ENCODE data around the gene MYO9A. TPM values are rescaled to one million over a fixed set of nuclear protein-coding genes. Genes with fewer than 3 reads are reported as not detected.
"Not testable (repeated sequence)": the region's sequence is repeated elsewhere in the genome, so short reads cannot be mapped to it uniquely, and the experiment has no call there.

Gene MYO9A
- total and polyA plus RNA-seq, 2 donors (not counting 1 experiment from before 2014, with no cell fraction given): 6.2 to 66.1 TPM

DNA sequence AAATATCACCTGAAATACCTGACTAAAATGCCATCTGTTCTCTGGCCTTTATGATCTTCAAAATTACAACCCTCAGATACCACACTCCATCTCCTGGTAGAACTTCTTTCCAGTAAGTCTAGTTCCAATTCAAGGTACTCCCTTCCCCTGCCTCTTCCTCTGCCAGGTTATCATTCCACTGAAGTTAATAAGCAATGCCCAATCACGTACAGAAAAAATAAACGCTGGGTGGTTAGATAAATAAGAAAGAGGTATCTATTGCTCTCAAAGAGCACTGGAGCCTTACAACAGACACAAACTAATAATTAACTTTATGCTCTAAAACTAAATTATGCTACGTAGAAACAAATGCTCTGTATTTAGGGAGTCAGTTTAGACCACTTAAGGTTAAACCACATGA, 112.5 kb downstream of the MYO9A start:
- DNase-seq (no peak), ATAC-seq (ENCODE audit: low read depth) (no peak)
- Histone ChIP-seq H3K4me3 (ENCODE audit: control extremely low read depth in 1 of 5, extremely low read depth in 1 of 5, insufficient read depth in 1 of 5, low read depth in 2 of 5, low read length in 4 of 5) (no peak overlapping the region), H3K9me3 (ENCODE audit: control extremely low read depth in 1 of 3, control insufficient read depth in 2 of 3, insufficient read depth in 1 of 3, low read length in 2 of 3) (no peaks in the 10 kb centered on the region), H3K4me2 (replicated peaks; ENCODE audit: low read depth, low read length, poor library complexity, severe bottlenecking) (no peak overlapping the region), H3K9ac (ENCODE audit: low read length) (no peak overlapping the region), H3K36me3 (replicated peaks in 1 of 2; ENCODE audit: control extremely low read depth in 1 of 2, control insufficient read depth in 1 of 2, extremely low read depth in 1 of 2, insufficient read depth in 2 of 2, low read length in 1 of 2) (peaks cover 0 to 17% of the 10 kb centered on the region in 2 experiments), H3K27ac (ENCODE audit: low read length in 2 of 2) (no peak overlapping the region), H2AFZ (ENCODE audit: insufficient read depth, low read depth, low read length, poor library complexity, severe bottlenecking) (no peak overlapping the region), H3K27me3 (replicated peaks in 1 of 4; ENCODE audit: control extremely low read depth in 1 of 4, control insufficient read depth in 3 of 4, insufficient read depth in 4 of 4, low read length in 3 of 4) (no peaks in the 10 kb centered on the region), H3K79me2 (ENCODE audit: control insufficient read depth, insufficient read depth, low read length) (no peaks in the 10 kb centered on the region), H4K20me1 (ENCODE audit: control insufficient read depth, insufficient read depth, low read length, poor library complexity, severe bottlenecking) (no peaks in the 10 kb centered on the region), H3K4me1 (ENCODE audit: control insufficient read depth in 2 of 2, insufficient read depth in 2 of 2, low read length in 2 of 2) (no peaks in the 10 kb centered on the region)
- intact Hi-C loops (cut with micrococcal nuclease): no loop called here
- TF ChIP-seq EZH2 (IDR thresholded peaks at IDR 0.05; ENCODE audit: borderline replicate concordance, insufficient read depth, low read depth, low read length, poor library complexity, severe bottlenecking): no peak
- TF ChIP-seq, protein P1, sequence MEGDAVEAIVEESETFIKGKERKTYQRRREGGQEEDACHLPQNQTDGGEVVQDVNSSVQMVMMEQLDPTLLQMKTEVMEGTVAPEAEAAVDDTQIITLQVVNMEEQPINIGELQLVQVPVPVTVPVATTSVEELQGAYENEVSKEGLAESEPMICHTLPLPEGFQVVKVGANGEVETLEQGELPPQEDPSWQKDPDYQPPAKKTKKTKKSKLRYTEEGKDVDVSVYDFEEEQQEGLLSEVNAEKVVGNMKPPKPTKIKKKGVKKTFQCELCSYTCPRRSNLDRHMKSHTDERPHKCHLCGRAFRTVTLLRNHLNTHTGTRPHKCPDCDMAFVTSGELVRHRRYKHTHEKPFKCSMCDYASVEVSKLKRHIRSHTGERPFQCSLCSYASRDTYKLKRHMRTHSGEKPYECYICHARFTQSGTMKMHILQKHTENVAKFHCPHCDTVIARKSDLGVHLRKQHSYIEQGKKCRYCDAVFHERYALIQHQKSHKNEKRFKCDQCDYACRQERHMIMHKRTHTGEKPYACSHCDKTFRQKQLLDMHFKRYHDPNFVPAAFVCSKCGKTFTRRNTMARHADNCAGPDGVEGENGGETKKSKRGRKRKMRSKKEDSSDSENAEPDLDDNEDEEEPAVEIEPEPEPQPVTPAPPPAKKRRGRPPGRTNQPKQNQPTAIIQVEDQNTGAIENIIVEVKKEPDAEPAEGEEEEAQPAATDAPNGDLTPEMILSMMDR (IDR thresholded peaks at IDR 0.05): no peak
- Mint-ChIP-seq H3K27ac (peak overlapping the region; percentile 2), H3K27me3 (no peaks in the 10 kb centered on the region), H3K4me3 (no peak overlapping the region), H3K9me3 (ENCODE audit: insufficient read depth) (no peaks in the 10 kb centered on the region), H3K4me1 (peaks cover 4% of the 10 kb centered on the region)
- WGBS (ENCODE audit: insufficient coverage): no CpG with 5 or more reads among the region's 3 CpGs
- POLR2A ChIA-PET: no interaction called here
- CTCF ChIA-PET: no interaction called here

DNA sequence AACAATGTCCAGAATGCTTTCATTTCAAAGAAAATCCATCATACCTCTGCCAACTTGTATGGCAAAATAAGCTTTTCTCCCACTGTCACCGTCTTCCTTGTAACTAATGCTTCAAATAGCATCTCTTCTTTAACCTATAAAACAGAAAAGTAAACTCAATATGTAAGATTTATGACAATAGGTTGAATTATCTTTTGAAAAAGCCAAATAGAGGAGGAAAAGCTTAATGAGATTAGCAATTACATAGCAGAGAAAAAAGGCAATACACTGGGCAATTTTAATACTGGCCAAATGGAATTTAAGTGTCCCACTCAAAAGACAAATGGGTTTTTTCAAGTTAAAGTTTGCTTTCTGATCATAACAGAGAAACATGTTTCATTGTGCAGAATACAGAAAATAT, 118.1 kb downstream of the MYO9A start:
- peaks cover 3 to 17% of the 10 kb centered on the region in 2 experiments for H3K36me3 ChIP-seq (replicated peaks in 1 of 2; ENCODE audit: control extremely low read depth in 1 of 2, control insufficient read depth in 1 of 2, extremely low read depth in 1 of 2, insufficient read depth in 2 of 2, low read length in 1 of 2)
- H3K9ac ChIP-seq (ENCODE audit: low read length): no peak overlapping the region
- H2AFZ ChIP-seq (ENCODE audit: insufficient read depth, low read depth, low read length, poor library complexity, severe bottlenecking): no peak overlapping the region
- H3K27me3 Mint-ChIP-seq: no peaks in the 10 kb centered on the region
- H4K20me1 ChIP-seq (ENCODE audit: control insufficient read depth, insufficient read depth, low read length, poor library complexity, severe bottlenecking): no peaks in the 10 kb centered on the region
- TF ChIP-seq EZH2 (IDR thresholded peaks at IDR 0.05; ENCODE audit: borderline replicate concordance, insufficient read depth, low read depth, low read length, poor library complexity, severe bottlenecking): no peak
- TF ChIP-seq, protein P1 (IDR thresholded peaks at IDR 0.05): no peak
- CTCF ChIA-PET: interaction anchor here (0.5 kb wide), 1 partner anchor 109 kb away, joined by 3 read pairs; no protein-coding TSS in a partner anchor
- H3K27ac ChIP-seq (ENCODE audit: low read length in 2 of 2): no peak overlapping the region
- H3K4me2 ChIP-seq (replicated peaks; ENCODE audit: low read depth, low read length, poor library complexity, severe bottlenecking): no peak overlapping the region
- no peak for DNase-seq
- no peaks in the 10 kb centered on the region for H3K4me1 ChIP-seq (ENCODE audit: control insufficient read depth in 2 of 2, insufficient read depth in 2 of 2, low read length in 2 of 2)
- H3K27ac Mint-ChIP-seq: no peak overlapping the region
- POLR2A ChIA-PET: no interaction called here
- H3K4me3 ChIP-seq (ENCODE audit: control extremely low read depth in 1 of 5, extremely low read depth in 1 of 5, insufficient read depth in 1 of 5, low read depth in 2 of 5, low read length in 4 of 5): no peak overlapping the region
- H3K4me1 Mint-ChIP-seq: no peaks in the 10 kb centered on the region
- H3K9me3 Mint-ChIP-seq (ENCODE audit: insufficient read depth): no peaks in the 10 kb centered on the region
- no peak overlapping the region for H3K4me3 Mint-ChIP-seq
- no peaks in the 10 kb centered on the region for H3K9me3 ChIP-seq (ENCODE audit: control extremely low read depth in 1 of 3, control insufficient read depth in 2 of 3, insufficient read depth in 1 of 3, low read length in 2 of 3)
- ATAC-seq (ENCODE audit: low read depth): no peak
- intact Hi-C loops (cut with micrococcal nuclease): no loop called here
- WGBS (ENCODE audit: insufficient coverage): no CpG with 5 or more reads among the region's 1 CpG
- H3K79me2 ChIP-seq (ENCODE audit: control insufficient read depth, insufficient read depth, low read length): no peaks in the 10 kb centered on the region
- H3K27me3 ChIP-seq (replicated peaks in 1 of 4; ENCODE audit: control extremely low read depth in 1 of 4, control insufficient read depth in 3 of 4, insufficient read depth in 4 of 4, low read length in 3 of 4): no peaks in the 10 kb centered on the region

DNA sequence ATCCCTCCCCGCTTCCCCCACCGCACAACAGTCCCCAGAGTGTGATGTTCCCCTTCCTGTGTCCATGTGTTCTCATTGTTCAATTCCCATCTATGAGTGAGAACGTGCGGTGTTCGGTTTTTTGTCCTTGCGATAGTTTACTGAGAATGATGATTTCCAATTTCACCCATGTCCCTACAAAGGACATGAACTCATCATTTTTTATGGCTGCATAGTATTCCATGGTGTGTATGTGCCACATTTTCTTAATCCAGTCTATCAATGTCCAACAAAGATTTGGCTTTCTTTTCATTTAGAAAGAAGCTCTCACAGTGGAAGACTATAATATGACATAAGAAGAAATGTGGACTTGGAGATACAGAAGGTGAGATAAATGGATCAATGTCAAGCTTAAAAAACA, 119.2 kb downstream of the MYO9A start:
- H3K4me3 Mint-ChIP-seq; POLR2A ChIA-PET; H3K9me3 Mint-ChIP-seq (ENCODE audit: insufficient read depth); H3K27me3 ChIP-seq (replicated peaks in 1 of 4; ENCODE audit: control extremely low read depth in 1 of 4, control insufficient read depth in 3 of 4, insufficient read depth in 4 of 4, low read length in 3 of 4); H3K27ac ChIP-seq (ENCODE audit: low read length in 2 of 2); ATAC-seq (ENCODE audit: low read depth); H3K9me3 ChIP-seq (ENCODE audit: control extremely low read depth in 1 of 3, control insufficient read depth in 2 of 3, insufficient read depth in 1 of 3, low read length in 2 of 3); DNase-seq; H4K20me1 ChIP-seq (ENCODE audit: control insufficient read depth, insufficient read depth, low read length, poor library complexity, severe bottlenecking); H3K4me3 ChIP-seq (ENCODE audit: control extremely low read depth in 1 of 5, extremely low read depth in 1 of 5, insufficient read depth in 1 of 5, low read depth in 2 of 5, low read length in 4 of 5); H3K27ac Mint-ChIP-seq; H2AFZ ChIP-seq (ENCODE audit: insufficient read depth, low read depth, low read length, poor library complexity, severe bottlenecking); intact Hi-C loops (cut with micrococcal nuclease); CTCF ChIA-PET; H3K4me1 ChIP-seq (ENCODE audit: control insufficient read depth in 2 of 2, insufficient read depth in 2 of 2, low read length in 2 of 2); H3K4me2 ChIP-seq (replicated peaks; ENCODE audit: low read depth, low read length, poor library complexity, severe bottlenecking); H3K9ac ChIP-seq (ENCODE audit: low read length); H3K27me3 Mint-ChIP-seq; H3K79me2 ChIP-seq (ENCODE audit: control insufficient read depth, insufficient read depth, low read length); H3K4me1 Mint-ChIP-seq: not testable (repeated sequence)
- WGBS (ENCODE audit: insufficient coverage): no CpG with 5 or more reads among the region's 6 CpGs
- H3K36me3 ChIP-seq (replicated peaks in 1 of 2; ENCODE audit: control extremely low read depth in 1 of 2, control insufficient read depth in 1 of 2, extremely low read depth in 1 of 2, insufficient read depth in 2 of 2, low read length in 1 of 2): peaks cover 3 to 17% of the 10 kb centered on the region in 2 experiments

All from B cell (primary cell).